Liver (tissue), 3 donors: ENCODE results near the gene ABHD17A.
"Not testable (repeated sequence)": the region's sequence is repeated elsewhere in the genome, so short reads cannot be mapped to it uniquely, and the experiment has no call there.

Experiments
- CTCF ChIP-seq: fragments of 150-350 bp; IDR thresholded peaks from 2 replicates; pipeline ENCODE4 v1.5.1; 2017; ENCODE audit warnings: improper control_type of control experiment, low read depth, low read length; ENCODE audit not compliant: missing input control
- EGR1 ChIP-seq, 2 donors: IDR thresholded peaks; 2 replicates each; pipeline ENCODE4 v1.6.1; 2016 to 2018; ENCODE audit warnings: antibody characterized with exemption in 2 of 2, low read depth in 2 of 2
- RAD21 ChIP-seq, 2 donors: IDR thresholded peaks; 2 replicates each; pipeline ENCODE4 v1.6.1; 2016; ENCODE audit warnings: antibody characterized with exemption in 2 of 2, mild to moderate bottlenecking in 2 of 2
- REST ChIP-seq: IDR thresholded peaks from 2 replicates; pipeline ENCODE4 v1.6.1; 2016; ENCODE audit warnings: antibody characterized with exemption, mild to moderate bottlenecking
- RXRA ChIP-seq, 2 donors: IDR thresholded peaks; 2 replicates each; pipeline ENCODE4 v1.6.1; 2017 to 2018; ENCODE audit warnings: antibody characterized with exemption in 2 of 2, mild to moderate bottlenecking in 1 of 2
- SP1 ChIP-seq: IDR thresholded peaks from 2 replicates; pipeline ENCODE4 v1.6.1; 2018; ENCODE audit warnings: antibody characterized with exemption, mild to moderate bottlenecking
- TAF1 ChIP-seq: conservative IDR thresholded peaks from 2 replicates; pipeline ENCODE4 v1.6.1; 2016; ENCODE audit warnings: antibody characterized with exemption, mild to moderate bottlenecking
- YY1 ChIP-seq: IDR thresholded peaks from 2 replicates; pipeline ENCODE4 v1.6.1; 2016; ENCODE audit warnings: antibody characterized with exemption, mild to moderate bottlenecking
- ZBTB33 ChIP-seq: IDR thresholded peaks from 2 replicates; pipeline ENCODE4 v1.6.1; 2016; ENCODE audit warnings: antibody characterized with exemption
- donor health status: healthy.
- donor health status: healthy.

GRCh38 chr19:1877280-1877660, 8.0 kb downstream of the ABHD17A start:
- not testable (repeated sequence) for TF ChIP-seq CTCF; TAF1; YY1; EGR1 (IDR thresholded peaks at IDR 0.05; ENCODE audit: low read depth in 2 of 2); RXRA (IDR thresholded peaks at IDR 0.05); SP1; RAD21 (IDR thresholded peaks at IDR 0.05); REST; ZBTB33
